Neuronal stem cell (in vitro differentiated cells): ENCODE results near the gene SDHAF2.

Experiments
- DNase-seq: peaks from one replicate; pipeline ENCODE4 v3.0.0-alpha.2; 2013; ENCODE audit warnings: low spot score
- H2AFZ ChIP-seq: one replicate; pipeline ENCODE4 v1.6.1; 2013; ENCODE audit warnings: mild to moderate bottlenecking, low read length, inconsistent platforms
- H2AK5ac ChIP-seq: 2 replicates; pipeline ENCODE4 v1.6.1; 2013; ENCODE audit warnings: low read depth, mild to moderate bottlenecking, inconsistent platforms, low read length, moderate library complexity, mixed read lengths
- H2BK120ac ChIP-seq: 2 replicates; pipeline ENCODE4 v1.6.1; 2013; ENCODE audit warnings: low read depth, mild to moderate bottlenecking, inconsistent platforms, low read length, moderate library complexity, mixed read lengths
- H2BK12ac ChIP-seq: one replicate; pipeline ENCODE4 v1.6.1; 2013; ENCODE audit warnings: low read length, inconsistent platforms
- H2BK15ac ChIP-seq: 2 replicates; pipeline ENCODE4 v1.6.1; 2013; ENCODE audit warnings: mild to moderate bottlenecking, low read length, inconsistent platforms, mixed read lengths
- H2BK5ac ChIP-seq: one replicate; pipeline ENCODE4 v1.6.1; 2013; ENCODE audit warnings: inconsistent platforms, mild to moderate bottlenecking, low read length, moderate library complexity
- H3K14ac ChIP-seq: one replicate; pipeline ENCODE4 v1.6.1; 2013; ENCODE audit warnings: low read length, inconsistent platforms
- H3K18ac ChIP-seq: 2 replicates; pipeline ENCODE4 v1.6.1; 2013; ENCODE audit warnings: low read length, inconsistent platforms
- H3K23ac ChIP-seq: 2 replicates; pipeline ENCODE4 v1.6.1; 2013; ENCODE audit warnings: low read depth, mild to moderate bottlenecking, mixed read lengths, low read length, inconsistent platforms; ENCODE audit not compliant: poor library complexity
- H3K27ac ChIP-seq: replicated peaks from 3 replicates; pipeline ENCODE4 v1.5.1; 2013; ENCODE audit warnings: low read length, inconsistent platforms
- H3K27me3 ChIP-seq, 3 experiments: 2 replicates each; pipeline ENCODE4 v1.6.1; 2013; ENCODE audit warnings: low read length in 3 of 3, mild to moderate bottlenecking in 2 of 3, inconsistent platforms in 1 of 3, low read depth in 1 of 3, mixed read lengths in 1 of 3, moderate library complexity in 1 of 3; ENCODE audit not compliant: control insufficient read depth in 3 of 3, insufficient read depth in 3 of 3
- H3K36me3 ChIP-seq, 2 donors: replicated peaks in 1 of 2; 2 replicates each; pipeline ENCODE4 v1.6.1; 2013; ENCODE audit warnings: low read length in 2 of 2; ENCODE audit not compliant: control insufficient read depth in 2 of 2, insufficient read depth in 2 of 2
- H3K4ac ChIP-seq: 2 replicates; pipeline ENCODE4 v1.6.1; 2013; ENCODE audit warnings: inconsistent platforms, mild to moderate bottlenecking, low read length, moderate library complexity
- H3K4me1 ChIP-seq, 2 donors: 1 replicate in 1 of 2; 2 replicates in 1 of 2; pipeline ENCODE4 v1.6.1; 2013; ENCODE audit warnings: low read length in 2 of 2, low read depth in 1 of 2; ENCODE audit not compliant: control insufficient read depth in 2 of 2, insufficient read depth in 1 of 2
- H3K4me2 ChIP-seq: one replicate; pipeline ENCODE4 v1.6.1; 2013; ENCODE audit warnings: mild to moderate bottlenecking, low read length, inconsistent platforms; ENCODE audit not compliant: insufficient read depth, poor library complexity, severe bottlenecking
- H3K4me3 ChIP-seq, 2 donors: 2 replicates each; pipeline ENCODE4 v1.5.1; 2013; ENCODE audit warnings: low read length in 2 of 2, mild to moderate bottlenecking in 2 of 2, inconsistent platforms in 1 of 2, moderate library complexity in 1 of 2
- H3K79me1 ChIP-seq: one replicate; pipeline ENCODE4 v1.6.1; 2013; ENCODE audit warnings: low read depth, mild to moderate bottlenecking, inconsistent platforms, low read length, moderate library complexity
- H3K9ac ChIP-seq: one replicate; pipeline ENCODE4 v1.6.1; 2013; ENCODE audit warnings: mild to moderate bottlenecking, low read depth, low read length, inconsistent platforms; ENCODE audit not compliant: poor library complexity
- H3K9me3 ChIP-seq, 2 donors: replicated peaks in 1 of 2; 2 replicates each; pipeline versions ENCODE3 to v1.6.1; 2013; ENCODE audit warnings: low read length in 2 of 2, mild to moderate bottlenecking in 2 of 2, inconsistent platforms in 1 of 2, low read depth in 1 of 2, mixed read lengths in 1 of 2, moderate library complexity in 1 of 2; ENCODE audit not compliant: control insufficient read depth in 2 of 2, insufficient read depth in 1 of 2
- H4K8ac ChIP-seq: one replicate; pipeline ENCODE4 v1.6.1; 2013; ENCODE audit warnings: low read depth, mild to moderate bottlenecking, inconsistent platforms, low read length, moderate library complexity
- H4K91ac ChIP-seq: one replicate; pipeline ENCODE4 v1.6.1; 2013; ENCODE audit warnings: low read length, low read depth, mild to moderate bottlenecking, inconsistent platforms; ENCODE audit not compliant: poor library complexity
- WGBS, 2 donors: extraction: QIAGEN DNeasy Blood & Tissue Kit; methylation state at CpG; one replicate each; pipeline ENCODE4 v1.1.7; 2013; ENCODE audit warnings: missing lambda C conversion rate in 2 of 2, mixed read lengths in 1 of 2; ENCODE audit not compliant: insufficient read length in 2 of 2, insufficient replicate concordance in 1 of 2; ENCODE audit errors: extremely low coverage in 2 of 2; 5-methylcytosine and 5-hydroxymethylcytosine counted together

SDHAF2 gene

GRCh38 chr11:61445516-61445915 is 15.6 kb downstream of the SDHAF2 start:
- no peak overlapping the region for H3K23ac ChIP-seq
- no peak overlapping the region for H3K4me2 ChIP-seq
- H3K4me1 ChIP-seq, result peaks cover 3 to 7% of the 10 kb centered on the region in 2 donors
- H3K36me3 ChIP-seq, result peaks cover 28 to 94% of the 10 kb centered on the region in 2 donors
- no CpG with 5 or more reads among the region's 4 CpGs for WGBS, 2 donors
- H2AK5ac ChIP-seq, result no peak overlapping the region
- no peak overlapping the region for H2BK15ac ChIP-seq
- no peak overlapping the region for H2BK12ac ChIP-seq
- H3K4ac ChIP-seq, result no peak overlapping the region
- peaks cover 0 to 8% of the 10 kb centered on the region in 2 donors for H3K9me3 ChIP-seq
- H4K8ac ChIP-seq, result no peak overlapping the region
- no peak overlapping the region for H3K14ac ChIP-seq
- no peak overlapping the region for H3K27ac ChIP-seq
- H2BK5ac ChIP-seq, result no peak overlapping the region
- no peak overlapping the region for H4K91ac ChIP-seq
- no peak overlapping the region for H2AFZ ChIP-seq
- H3K79me1 ChIP-seq, result peaks cover 4% of the 10 kb centered on the region
- no peak overlapping the region for H3K18ac ChIP-seq
- H3K27me3 ChIP-seq, result no peaks in the 10 kb centered on the region
- no peak overlapping the region for H2BK120ac ChIP-seq
- H3K4me3 ChIP-seq, result no peak overlapping the region
- H3K9ac ChIP-seq, result no peak overlapping the region
- DNase-seq, result no peak

- peaks cover 25 to 94% of the 10 kb centered on the region in 2 donors for H3K36me3 ChIP-seq
These were observed 16.3 kb downstream of the SDHAF2 start for GRCh38 chr11:61446211-61446651.

GRCh38 chr11:61447601-61448551 is 18.0 kb downstream of the SDHAF2 start:
- Histone ChIP-seq H3K9me3 (peaks cover 0 to 5% of the 10 kb centered on the region in 2 donors), H4K8ac (no peak overlapping the region), H3K4me2 (no peak overlapping the region), H3K9ac (no peak overlapping the region), H3K4me3 (no peak overlapping the region), H3K4ac (no peak overlapping the region), H3K36me3 (peaks cover 25 to 88% of the 10 kb centered on the region in 2 donors), H3K23ac (no peak overlapping the region), H2AFZ (no peak overlapping the region), H4K91ac (no peak overlapping the region), H2BK120ac (no peak overlapping the region), H3K27me3 (no peaks in the 10 kb centered on the region), H2BK5ac (no peak overlapping the region), H3K18ac (no peak overlapping the region), H3K79me1 (peaks cover 4% of the 10 kb centered on the region), H3K27ac (no peak overlapping the region), H2BK15ac (no peak overlapping the region), H2AK5ac (no peak overlapping the region), H2BK12ac (no peak overlapping the region), H3K14ac (no peak overlapping the region), H3K4me1 (peaks cover 3 to 7% of the 10 kb centered on the region in 2 donors)
- no peak for DNase-seq
- no CpG with 5 or more reads among the region's 12 CpGs for WGBS, 2 donors

More at GRCh38 chr11:61446211-61446651, 16.3 kb downstream of the SDHAF2 start:
- H3K79me1 ChIP-seq, result peaks cover 4% of the 10 kb centered on the region
- no peak overlapping the region for H3K14ac ChIP-seq
- H4K8ac ChIP-seq, result no peak overlapping the region
- no peak overlapping the region for H4K91ac ChIP-seq
- peak; percentile 87 for DNase-seq
- H3K9me3 ChIP-seq, result peaks cover 0 to 8% of the 10 kb centered on the region in 2 donors
- H2BK15ac ChIP-seq, result no peak overlapping the region
- no peak overlapping the region for H2AFZ ChIP-seq
- no peak overlapping the region for H3K4me2 ChIP-seq
- H3K4me3 ChIP-seq, result no peak overlapping the region
- no peak overlapping the region for H2AK5ac ChIP-seq
- no peak overlapping the region for H2BK12ac ChIP-seq
- no peak overlapping the region for H3K4ac ChIP-seq
- H3K9ac ChIP-seq, result no peak overlapping the region
- no peak overlapping the region for H2BK5ac ChIP-seq
- no CpG with 5 or more reads among the region's 7 CpGs for WGBS, 2 donors
- H2BK120ac ChIP-seq, result no peak overlapping the region
- no peak overlapping the region for H3K23ac ChIP-seq
- peaks cover 3 to 7% of the 10 kb centered on the region in 2 donors for H3K4me1 ChIP-seq
- H3K27me3 ChIP-seq, result no peaks in the 10 kb centered on the region
- H3K27ac ChIP-seq, result peak overlapping the region; percentile 18
- H3K18ac ChIP-seq, result no peak overlapping the region

DNA sequence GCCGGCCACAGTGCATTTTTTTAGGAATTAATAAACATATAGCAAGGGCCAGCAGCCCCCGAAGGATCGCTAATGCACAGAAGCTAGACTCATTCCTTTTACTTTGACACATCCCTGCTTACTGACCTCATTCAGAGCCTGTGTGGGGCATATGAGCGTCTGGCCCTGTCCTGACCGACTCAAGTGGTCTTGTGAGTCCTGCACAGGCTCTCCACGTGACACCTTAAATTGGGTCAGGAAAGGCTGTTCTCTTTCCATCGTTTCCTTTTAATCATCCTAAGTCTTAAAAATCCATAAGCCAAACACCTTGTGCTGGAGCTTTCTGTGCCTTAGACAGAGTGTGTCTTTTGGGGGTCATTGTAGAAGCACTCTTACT is 18.6 kb downstream of the SDHAF2 start:
- Histone ChIP-seq H4K91ac (no peak overlapping the region), H2BK120ac (no peak overlapping the region), H3K9ac (no peak overlapping the region), H3K14ac (no peak overlapping the region), H3K4me1 (peaks cover 3 to 7% of the 10 kb centered on the region in 2 donors), H2BK15ac (no peak overlapping the region), H3K27ac (no peak overlapping the region), H3K18ac (no peak overlapping the region), H2AFZ (no peak overlapping the region), H3K4ac (no peak overlapping the region), H3K27me3 (no peaks in the 10 kb centered on the region), H4K8ac (no peak overlapping the region), H3K4me2 (no peak overlapping the region), H3K23ac (no peak overlapping the region), H2BK12ac (no peak overlapping the region), H3K36me3 (peaks cover 25 to 86% of the 10 kb centered on the region in 2 donors), H3K9me3 (no peaks in the 10 kb centered on the region), H3K79me1 (peaks cover 4% of the 10 kb centered on the region), H2BK5ac (no peak overlapping the region), H3K4me3 (no peak overlapping the region), H2AK5ac (no peak overlapping the region)
- DNase-seq, result no peak
- no CpG with 5 or more reads among the region's 7 CpGs for WGBS, 2 donors
